Measurements from ENCODE around the gene MARK1.

DNA sequence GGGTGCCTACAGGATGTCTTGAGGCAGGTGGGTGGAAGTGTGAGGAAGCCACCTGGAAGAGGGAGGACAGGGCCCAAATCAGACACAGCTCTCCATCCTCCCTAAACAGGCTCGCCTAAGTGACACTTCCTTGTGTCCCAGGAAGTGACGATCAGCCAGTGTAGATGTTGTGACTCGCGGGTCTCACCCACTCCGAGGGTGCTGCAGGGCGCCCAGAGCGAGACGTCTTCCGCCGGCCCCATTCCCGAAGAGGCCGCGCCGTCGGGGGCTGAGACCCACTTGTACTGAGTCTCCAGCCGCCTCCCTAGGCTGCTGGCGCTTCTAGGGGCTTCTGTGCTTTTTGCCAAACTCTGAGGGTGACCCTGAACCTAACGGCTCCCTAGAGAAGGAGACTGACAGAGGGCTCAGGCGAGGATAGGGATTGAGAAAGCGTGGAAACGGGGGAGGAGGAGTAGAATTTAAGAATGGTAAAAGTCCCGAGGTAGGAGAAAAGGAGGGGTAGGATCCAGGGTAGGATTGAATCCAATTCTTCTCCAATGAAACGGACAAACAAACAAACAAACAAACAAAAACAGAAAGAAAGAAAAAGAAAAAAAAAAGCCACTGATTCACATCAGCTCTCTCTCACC, 543 bp upstream of the MARK1 start:
- TF ChIP-seq CTCF (IDR thresholded peaks at IDR 0.05) (no peak), POLR2A (IDR thresholded peaks at IDR 0.05) (no peak)
